GM12878 (cell line): ENCODE measurements around the gene CUZD1. TPM values are rescaled to one million over a fixed set of nuclear protein-coding genes. Genes with fewer than 3 reads are reported as not detected.

Experiments used
- ATAC-seq: fragments of 200-7000 bp; cut with Tn5 transposase; 3 replicates; pipeline ENCODE4 v1.9.1; 2020; ENCODE audit warnings: mild to moderate bottlenecking, moderate library complexity
- BruUV-seq: library from RNA; stranded (reverse); fragments of 400-500 nt; replicated peaks from 2 replicates; lab custom pipeline; 2021; lab: Mats Ljungman, UMichigan
- CTCF ChIA-PET: fragments of 300-600 bp; sonication (Branson Sonifier 250); formaldehyde crosslinking; extraction: SDS; loops from one replicate; lab custom pipeline; 2021; ENCODE audit warnings: inconsistent platforms; lab: Yijun Ruan, JAX
- POLR2A ChIA-PET: fragments of 350-600 bp; formaldehyde crosslinking; extraction: SDS; loops from one replicate; lab custom pipeline; 2021; ENCODE audit warnings: inconsistent platforms; lab: Charles Lee
- RAD21 ChIA-PET: fragments of 300-600 bp; sonication (Branson Sonifier 250); formaldehyde crosslinking; loops from one replicate; lab custom pipeline; 2023; ENCODE audit warnings: antibody characterized with exemption; ENCODE audit not compliant: unreplicated experiment; lab: Charles Lee
- SMC1A ChIA-PET: fragments of 300-600 bp; sonication (Branson Sonifier 250); formaldehyde crosslinking; loops from one replicate; lab custom pipeline; 2023; ENCODE audit not compliant: unreplicated experiment, uncharacterized antibody; lab: Charles Lee
- DNase-seq: peaks from one replicate; pipeline ENCODE4 v3.0.0-alpha.2; 2011; ENCODE audit warnings: low read depth, low spot score
- FAIRE-seq: peaks from 3 replicates; lab custom pipeline; 2011; peaks lifted over from hg19 to GRCh38; lab: Jason Lieb, UNC
- H2AFZ ChIP-seq: 2 replicates; pipeline ENCODE4 v1.6.0; 2011; ENCODE audit warnings: low read depth, low read length, control low read depth; ENCODE audit not compliant: control insufficient read depth
- H3K27ac ChIP-seq: 2 replicates; pipeline ENCODE4 v1.5.1; 2011; ENCODE audit warnings: control low read depth; ENCODE audit not compliant: control insufficient read depth, insufficient read depth
- H3K27me3 ChIP-seq, 2 experiments: replicated peaks in 1 of 2; 2 replicates each; pipeline versions ENCODE4 v1.6.0 to v1.6.1; 2011; ENCODE audit warnings: low read length in 1 of 2; ENCODE audit not compliant: control insufficient read depth in 2 of 2, insufficient read depth in 2 of 2
- H3K36me3 ChIP-seq, 2 experiments: 2 replicates each; pipeline ENCODE4 v1.5.1; 2011; ENCODE audit warnings: low read length in 1 of 2; ENCODE audit not compliant: control insufficient read depth in 2 of 2, insufficient read depth in 2 of 2
- H3K4me1 ChIP-seq: 2 replicates; pipeline ENCODE4 v1.6.1; 2011; ENCODE audit warnings: mild to moderate bottlenecking, low read length, moderate library complexity, mixed read lengths; ENCODE audit not compliant: control insufficient read depth, insufficient read depth
- H3K4me2 ChIP-seq: 2 replicates; pipeline ENCODE4 v1.6.0; 2011; ENCODE audit warnings: control low read depth; ENCODE audit not compliant: control insufficient read depth, insufficient read depth
- H3K4me3 ChIP-seq: fragments of 200-600 bp; sonication (generic); 2 replicates; pipeline ENCODE4 v1.5.1; 2016
- H3K79me2 ChIP-seq: 2 replicates; pipeline ENCODE4 v1.6.0; 2011; ENCODE audit warnings: low read length; ENCODE audit not compliant: control insufficient read depth, insufficient read depth
- H3K9ac ChIP-seq: 2 replicates; pipeline ENCODE4 v1.8.0; 2011; ENCODE audit warnings: low read length, control low read depth, mixed read lengths; ENCODE audit not compliant: control insufficient read depth, insufficient read depth
- H3K9me3 ChIP-seq: replicated peaks from 3 replicates; pipeline ENCODE4 v1.5.1; 2011; ENCODE audit warnings: mild to moderate bottlenecking, low read length; ENCODE audit not compliant: control insufficient read depth, insufficient read depth
- H4K20me1 ChIP-seq: 2 replicates; pipeline ENCODE4 v1.6.0; 2011; ENCODE audit not compliant: control insufficient read depth, insufficient read depth
- ASH2L ChIP-seq: fragments of 300-600, 200-600 bp; sonication (generic); IDR thresholded peaks from 2 replicates; pipeline ENCODE4 v1.6.1; 2017; ENCODE audit warnings: low read depth, mild to moderate bottlenecking, borderline replicate concordance
- CBFB ChIP-seq: IDR thresholded peaks from 2 replicates; pipeline ENCODE4 v1.6.1; 2016; ENCODE audit warnings: antibody characterized with exemption, low read depth
- CBX3 ChIP-seq: fragments of 200-600 bp; sonication (generic); IDR thresholded peaks from 2 replicates; pipeline ENCODE4 v1.6.1; 2016; ENCODE audit warnings: low read depth, borderline replicate concordance
- ELK1 ChIP-seq: IDR thresholded peaks from 2 replicates; pipeline ENCODE4 v1.6.1; 2012; ENCODE audit warnings: low read depth, low read length, improper control_type of control experiment
- FOXM1 ChIP-seq: IDR thresholded peaks from 2 replicates; pipeline ENCODE4 v1.6.1; 2012; ENCODE audit warnings: low read depth, mild to moderate bottlenecking, inconsistent platforms, low read length, moderate library complexity
- GATAD2B ChIP-seq: fragments of 450-650 bp; conservative IDR thresholded peaks from 2 replicates; pipeline ENCODE4 v1.6.1; 2017; ENCODE audit warnings: low read depth, mild to moderate bottlenecking, moderate library complexity
- HDAC2 ChIP-seq: fragments of 200-600 bp; sonication (generic); IDR thresholded peaks from 2 replicates; pipeline ENCODE4 v1.6.1; 2017
- KLF5 ChIP-seq: fragments of 450-650 bp; IDR thresholded peaks from 2 replicates; pipeline ENCODE4 v1.6.1; 2014; ENCODE audit warnings: mild to moderate bottlenecking; ENCODE audit not compliant: partially characterized antibody
- MEF2B ChIP-seq: fragments of 450-650 bp; IDR thresholded peaks from 2 replicates; pipeline ENCODE4 v1.6.1; 2018; ENCODE audit warnings: mild to moderate bottlenecking, moderate library complexity; ENCODE audit not compliant: partially characterized antibody, poor library complexity, severe bottlenecking
- MXI1 ChIP-seq: fragments of 150-350 bp; IDR thresholded peaks from 2 replicates; pipeline ENCODE4 v1.6.1; 2011; ENCODE audit warnings: low read depth, mild to moderate bottlenecking, inconsistent platforms, low read length, improper control_type of control experiment
- RB1 ChIP-seq: fragments of 450-650 bp; formaldehyde crosslinking; IDR thresholded peaks from 2 replicates; pipeline ENCODE4 v1.6.1; 2017; ENCODE audit warnings: mild to moderate bottlenecking, borderline replicate concordance
- SUPT20H ChIP-seq: IDR thresholded peaks from 2 replicates; pipeline ENCODE4 v1.6.1; 2011; ENCODE audit warnings: low read depth, mild to moderate bottlenecking, low read length, moderate library complexity, borderline replicate concordance; ENCODE audit not compliant: control insufficient read depth
- TCF7 ChIP-seq: IDR thresholded peaks from 2 replicates; pipeline ENCODE4 v1.6.1; 2014; ENCODE audit warnings: antibody characterized with exemption, borderline replicate concordance
- ZBTB11 ChIP-seq: fragments of 450-650 bp; formaldehyde crosslinking; IDR thresholded peaks from 2 replicates; pipeline ENCODE4 v1.5.0; 2022; ENCODE audit warnings: mild to moderate bottlenecking, missing genetic modification characterization
- WGBS: methylation state at CpG from one replicate; pipeline ENCODE4 v1.1.6; 2016; ENCODE audit warnings: low lambda C conversion rate; ENCODE audit not compliant: insufficient replicate concordance, insufficient coverage; ENCODE audit errors: missing lambda C conversion rate; 5-methylcytosine and 5-hydroxymethylcytosine counted together
- in situ Hi-C: fragments of 300-500 bp; cut with MboI; formaldehyde crosslinking; loops from 9 replicates; pipeline ENCODE4 v1.14.3; 2018; ENCODE audit warnings: mixed read lengths
- intact Hi-C: fragments of 100-400 bp; cut with micrococcal nuclease; formaldehyde crosslinking; loops from one replicate; pipeline ENCODE4 v1.14.2; 2022; ENCODE audit not compliant: unreplicated experiment
- polyA plus RNA-seq, 11 experiments: library from polyadenylated mRNA; depleted of rRNA in 4 of 11; unstranded in 6 of 11; stranded (reverse) in 5 of 11; fragments of >200 nt; fragmentation: Nextera tagmentation in 4 of 11; fragmentation: Illumina TruSeq in 1 of 11; extraction: Ambion mirVana in 4 of 11; extraction: Trizol in 1 of 11; gene quantifications; 1 replicate in 1 of 11; 2 replicates in 10 of 11; pipeline versions ENCODE4 v1.2.1 to v1.2.3, GENCODE V29; 2011 to 2016; ENCODE audit warnings: inconsistent platforms in 2 of 11, missing spikeins in 2 of 11, low read depth in 1 of 11
- total RNA-seq, 4 experiments: library from RNA; depleted of rRNA in 3 of 4; stranded (reverse); fragments of >200 nt in 3 of 4; fragmentation: Illumina TruSeq in 1 of 4; extraction: Trizol in 1 of 4; gene quantifications; 2 replicates each; pipeline versions ENCODE4 v1.2.1 to v1.2.3, GENCODE V29; 2013 to 2021
- TF ChIP-seq, protein P1 (sequence below): fragments of 450-650 bp; conservative IDR thresholded peaks from 2 replicates; pipeline ENCODE4 v1.6.1; 2017; ENCODE audit warnings: mild to moderate bottlenecking, moderate library complexity

The CUZD1 gene
- total and polyA plus RNA-seq, 10 of the 15 experiments (the other 5 are each of a cell fraction or from before 2014, with no cell fraction given), result 0.66 to 2.3 (median 1.5) TPM

DNA sequence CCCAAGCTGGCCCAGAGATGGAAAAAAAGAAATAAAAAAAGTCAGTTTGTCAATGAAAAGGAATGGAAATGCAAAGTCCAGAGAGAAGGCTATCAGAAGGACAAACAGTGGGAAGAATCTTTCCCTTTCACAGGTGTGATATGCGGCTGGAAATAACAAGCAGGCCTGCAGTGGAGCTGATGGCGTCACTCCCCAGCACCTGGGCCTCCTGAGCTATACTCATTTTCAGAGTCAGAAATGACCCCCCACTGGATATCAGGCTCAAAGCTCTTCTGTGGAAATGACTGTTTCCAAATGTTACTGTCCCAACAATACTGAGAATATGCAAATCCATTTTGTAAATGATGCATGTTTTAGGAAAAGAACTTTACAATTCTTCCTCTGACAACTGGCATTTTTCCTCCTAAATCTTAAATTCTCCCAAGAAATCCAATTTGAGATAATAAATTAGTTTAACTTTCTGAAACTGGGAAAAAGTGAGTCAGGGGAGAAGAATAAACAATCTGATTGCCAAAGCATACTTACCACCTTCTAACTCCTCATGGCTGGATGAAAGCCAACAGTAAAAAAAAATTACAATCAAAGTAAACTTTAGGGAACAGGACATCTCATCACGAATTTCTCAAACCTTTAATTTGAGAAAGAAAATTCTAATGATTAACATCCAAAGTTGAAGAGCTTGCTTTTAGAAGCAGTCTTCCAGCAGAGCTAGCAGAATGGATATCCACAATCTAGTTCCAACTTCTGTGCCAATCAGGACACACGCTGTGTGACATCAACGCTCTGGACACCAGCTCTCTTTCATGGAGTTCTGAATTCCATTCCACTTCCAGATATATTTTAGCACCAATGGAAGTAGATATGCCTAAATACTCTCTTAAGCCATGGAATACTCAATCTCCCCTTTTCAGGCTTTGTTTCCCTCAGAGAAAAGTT is 5.3 kb upstream of the CUZD1 start:
- Histone ChIP-seq H3K36me3 (peaks cover 1 to 13% of the 10 kb centered on the region in 2 experiments), H3K27me3 (no peaks in the 10 kb centered on the region), H4K20me1 (no peaks in the 10 kb centered on the region; the same call in 1 of the 2 replicates), H3K9me3 (no peaks in the 10 kb centered on the region), H3K9ac (no peak overlapping the region), H3K4me1 (no peaks in the 10 kb centered on the region; the same call in 1 of the 2 replicates), H3K27ac (no peak overlapping the region), H3K4me3 (no peak overlapping the region), H3K4me2 (no peak overlapping the region), H3K79me2 (no peaks in the 10 kb centered on the region; the same call in 1 of the 2 replicates), H2AFZ (no peak overlapping the region)
- intact Hi-C loops (no loop called here), in situ Hi-C loops (no loop called here)
- no peak for ATAC-seq
- no peak for FAIRE-seq
- POLR2A ChIA-PET, result no interaction called here
- CTCF ChIA-PET, result no interaction called here
- 78% methylated on average over 5 of the region's 5 CpGs for WGBS
- RAD21 ChIA-PET, result no interaction called here
- no TSS peak for BruUV-seq
- SMC1A ChIA-PET, result no interaction called here
- no peak for DNase-seq
- TF ChIP-seq GATAD2B (no peak), MXI1 (no peak), RB1 (no peak), TCF7 (no peak), ZBTB11 (CRISPR knock-in tag) (no peak), MEF2B (no peak), ASH2L (no peak), FOXM1 (no peak), HDAC2 (no peak), ELK1 (no peak), KLF5 (no peak), SUPT20H (no peak), CBFB (no peak), CBX3 (no peak)
- TF ChIP-seq, protein P1, sequence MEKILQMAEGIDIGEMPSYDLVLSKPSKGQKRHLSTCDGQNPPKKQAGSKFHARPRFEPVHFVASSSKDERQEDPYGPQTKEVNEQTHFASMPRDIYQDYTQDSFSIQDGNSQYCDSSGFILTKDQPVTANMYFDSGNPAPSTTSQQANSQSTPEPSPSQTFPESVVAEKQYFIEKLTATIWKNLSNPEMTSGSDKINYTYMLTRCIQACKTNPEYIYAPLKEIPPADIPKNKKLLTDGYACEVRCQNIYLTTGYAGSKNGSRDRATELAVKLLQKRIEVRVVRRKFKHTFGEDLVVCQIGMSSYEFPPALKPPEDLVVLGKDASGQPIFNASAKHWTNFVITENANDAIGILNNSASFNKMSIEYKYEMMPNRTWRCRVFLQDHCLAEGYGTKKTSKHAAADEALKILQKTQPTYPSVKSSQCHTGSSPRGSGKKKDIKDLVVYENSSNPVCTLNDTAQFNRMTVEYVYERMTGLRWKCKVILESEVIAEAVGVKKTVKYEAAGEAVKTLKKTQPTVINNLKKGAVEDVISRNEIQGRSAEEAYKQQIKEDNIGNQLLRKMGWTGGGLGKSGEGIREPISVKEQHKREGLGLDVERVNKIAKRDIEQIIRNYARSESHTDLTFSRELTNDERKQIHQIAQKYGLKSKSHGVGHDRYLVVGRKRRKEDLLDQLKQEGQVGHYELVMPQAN, result no peak
